Activated CD4-positive, alpha-beta T cell treated with anti-CD3 and anti-CD28 coated beads for 36 hours (primary cell): ENCODE data around the gene KLHDC10. TPM values are rescaled to one million over a fixed set of nuclear protein-coding genes. Genes with fewer than 3 reads are reported as not detected.
A peak's percentile ranks its signal among the peaks of the same experiment; 100 is the strongest.
"Not testable (repeated sequence)": the region's sequence is repeated elsewhere in the genome, so short reads cannot be mapped to it uniquely, and the experiment has no call there.

ENCODE experiments used
- ATAC-seq: fragments of 200-7000 bp; cut with Tn5 transposase; one replicate; pipeline ENCODE4 v1.10.0; 2021; ENCODE audit warnings: mild to moderate bottlenecking, moderate library complexity
- CTCF ChIA-PET: fragments of 350-600 bp; sonication (Branson Sonifier 250); formaldehyde crosslinking; loops from one replicate; lab custom pipeline; 2021; ENCODE audit warnings: antibody characterized with exemption; lab: Charles Lee
- POLR2A ChIA-PET: fragments of 350-600 bp; sonication (Branson Sonifier 250); formaldehyde crosslinking; loops from one replicate; lab custom pipeline; 2021; ENCODE audit warnings: antibody characterized with exemption, inconsistent platforms; lab: Charles Lee
- DNase-seq: peaks from one replicate; pipeline ENCODE4 v3.0.0-alpha.2; 2020
- H3K27ac Mint-ChIP-seq: one replicate; pipeline ENCODE4 v1.8.0; 2021; ENCODE audit warnings: mixed read lengths
- H3K27me3 Mint-ChIP-seq: one replicate; pipeline ENCODE4 v1.8.0; 2021; ENCODE audit warnings: mixed read lengths
- H3K36me3 Mint-ChIP-seq: one replicate; pipeline ENCODE4 v1.8.0; 2021; ENCODE audit warnings: low read depth, mixed read lengths
- H3K4me1 Mint-ChIP-seq: one replicate; pipeline ENCODE4 v1.8.0; 2021; ENCODE audit warnings: mixed read lengths
- H3K4me3 Mint-ChIP-seq: one replicate; pipeline ENCODE4 v1.8.0; 2021; ENCODE audit warnings: mild to moderate bottlenecking, moderate library complexity, mixed read lengths
- H3K9me3 Mint-ChIP-seq: one replicate; pipeline ENCODE4 v1.8.0; 2021; ENCODE audit warnings: low read depth, mixed read lengths
- intact Hi-C, 2 experiments: fragments of 100-400 bp; cut with DNase I in 1 of 2; cut with micrococcal nuclease in 1 of 2; formaldehyde crosslinking; loops; one replicate each; pipeline versions ENCODE4 v1.14.2 to v1.15.1; 2022 to 2024; cut with DNase I, micrococcal nuclease
- total RNA-seq, 2 experiments: library from RNA; stranded (reverse); gene quantifications; one replicate each; pipeline ENCODE4 v1.2.3, GENCODE V29; 2021

KLHDC10 gene
- total RNA-seq, 2 experiments from 2014 or later = 13.5 to 14.2 TPM

GRCh38 chr7:130174237-130174959 is 104.1 kb downstream of the KLHDC10 start:
- no peaks in the 10 kb centered on the region for H3K4me1 Mint-ChIP-seq
- DNase-seq (no peak), ATAC-seq (no peak)
- H3K27me3 Mint-ChIP-seq = no peaks in the 10 kb centered on the region
- no peak overlapping the region for H3K27ac Mint-ChIP-seq
- H3K36me3 Mint-ChIP-seq = peaks cover 54% of the 10 kb centered on the region
- no peaks in the 10 kb centered on the region for H3K9me3 Mint-ChIP-seq
- CTCF ChIA-PET = no interaction called here
- intact Hi-C loops = no loop called here
- H3K4me3 Mint-ChIP-seq = no peak overlapping the region
- POLR2A ChIA-PET = no interaction called here

GRCh38 chr7:130178251-130178650 is 107.9 kb downstream of the KLHDC10 start:
- H3K27ac Mint-ChIP-seq = no peak overlapping the region
- H3K4me3 Mint-ChIP-seq = no peak overlapping the region
- POLR2A ChIA-PET = no interaction called here
- intact Hi-C loops = no loop called here
- peaks cover 59% of the 10 kb centered on the region for H3K36me3 Mint-ChIP-seq
- CTCF ChIA-PET = interaction anchor here (1.4 kb wide), 1 partner anchor 14 kb away, joined by 7 read pairs; no protein-coding TSS in a partner anchor
- H3K4me1 Mint-ChIP-seq = peaks cover 24% of the 10 kb centered on the region
- DNase-seq (no peak), ATAC-seq (no peak)
- H3K27me3 Mint-ChIP-seq = no peaks in the 10 kb centered on the region
- no peaks in the 10 kb centered on the region for H3K9me3 Mint-ChIP-seq

GRCh38 chr7:130179631-130180030 is 109.3 kb downstream of the KLHDC10 start:
- no peak overlapping the region for H3K27ac Mint-ChIP-seq
- no peaks in the 10 kb centered on the region for H3K27me3 Mint-ChIP-seq
- POLR2A ChIA-PET = no interaction called here
- intact Hi-C loops = loop anchor here (1.0 to 10.0 kb wide), 12 partner anchors 25 to 1188 kb away; partner anchors contain the start of genes TMEM209 (in 2 of the 2), COPG2 (in 1 of the 2), KLHDC10 (in 1 of the 2) and UBE2H (in 1 of the 2)
- peaks cover 54% of the 10 kb centered on the region for H3K36me3 Mint-ChIP-seq
- no peak for ATAC-seq
- DNase-seq = no peak
- CTCF ChIA-PET = interaction anchor here (0.8 to 1.5 kb wide), 4 partner anchors 12 to 108 kb away, joined by 3 to 7 read pairs (median 4); no protein-coding TSS in a partner anchor
- H3K4me1 Mint-ChIP-seq = peaks cover 30% of the 10 kb centered on the region
- no peaks in the 10 kb centered on the region for H3K9me3 Mint-ChIP-seq
- H3K4me3 Mint-ChIP-seq = no peak overlapping the region

- Mint-ChIP-seq H3K9me3 (no peaks in the 10 kb centered on the region), H3K4me1 (peaks cover 30% of the 10 kb centered on the region), H3K36me3 (peaks cover 53% of the 10 kb centered on the region), H3K27ac (peak overlapping the region; percentile 81), H3K27me3 (no peaks in the 10 kb centered on the region), H3K4me3 (peak overlapping the region; percentile 26)
- DNase-seq (peak; percentile 78), ATAC-seq (peak; percentile 95)
- intact Hi-C loops = loop anchor here (1.0 to 10.0 kb wide), 12 partner anchors 24 to 1187 kb away; partner anchors contain the start of genes TMEM209 (in 2 of the 2), COPG2 (in 1 of the 2), KLHDC10 (in 1 of the 2) and UBE2H (in 1 of the 2)
- POLR2A ChIA-PET = interaction anchor here (0.6 to 0.7 kb wide), 2 partner anchors 24 to 733 kb away, joined by 3 to 4 read pairs; partner anchors contain the start of gene TMEM209
- CTCF ChIA-PET = interaction anchor here (1.3 to 2.2 kb wide), 4 partner anchors 10 to 578 kb away, joined by 4 to 9 read pairs (median 5); no protein-coding TSS in a partner anchor
Observed at GRCh38 chr7:130180571-130181262, 110.4 kb downstream of the KLHDC10 start.

GRCh38 chr7:130181263-130181605 is 110.9 kb downstream of the KLHDC10 start:
- ChIA-PET CTCF (interaction anchor here (1.3 to 2.2 kb wide), 3 partner anchors 9 to 577 kb away, joined by 4 to 9 read pairs (median 6); no protein-coding TSS in a partner anchor), POLR2A (interaction anchor here (1.2 kb wide), 1 partner anchor 24 kb away, joined by 4 read pairs; the partner anchor contains the start of gene TMEM209)
- Mint-ChIP-seq H3K9me3 (no peaks in the 10 kb centered on the region), H3K4me1 (peaks cover 30% of the 10 kb centered on the region), H3K4me3 (no peak overlapping the region), H3K27me3 (no peaks in the 10 kb centered on the region), H3K36me3 (peaks cover 53% of the 10 kb centered on the region), H3K27ac (peak overlapping the region; percentile 80)
- no peak for DNase-seq
- peak; percentile 4 for ATAC-seq
- intact Hi-C loops = loop anchor here (2.0 to 10.0 kb wide), 6 partner anchors 24 to 1186 kb away; partner anchors contain the start of genes KLHDC10 (in 1 of the 2), TMEM209 (in 1 of the 2) and UBE2H (in 1 of the 2)

- POLR2A ChIA-PET = interaction anchor here (1.2 kb wide), 1 partner anchor 22 kb away, joined by 5 read pairs; the partner anchor contains the start of gene TMEM209
- peak overlapping the region; percentile 72 for H3K27ac Mint-ChIP-seq
Observed at GRCh38 chr7:130182990-130183389, 112.7 kb downstream of the KLHDC10 start.

GRCh38 chr7:130184349-130184748 is 114.0 kb downstream of the KLHDC10 start:
- CTCF ChIA-PET = interaction anchor here (1.0 to 1.5 kb wide), 2 partner anchors 10 to 15 kb away, joined by 3 read pairs; no protein-coding TSS in a partner anchor
- DNase-seq, ATAC-seq, H3K27ac Mint-ChIP-seq, H3K27me3 Mint-ChIP-seq, POLR2A ChIA-PET, H3K4me3 Mint-ChIP-seq, H3K9me3 Mint-ChIP-seq: not testable (repeated sequence)
- H3K4me1 Mint-ChIP-seq = peaks cover 35% of the 10 kb centered on the region
- H3K36me3 Mint-ChIP-seq = peaks cover 51% of the 10 kb centered on the region
- intact Hi-C loops = loop anchor here (5.0 to 10.0 kb wide), 4 partner anchors 110 to 1183 kb away; partner anchors contain the start of genes KLHDC10 (in 1 of the 2) and UBE2H (in 1 of the 2)

More at GRCh38 chr7:130182990-130183389, 112.7 kb downstream of the KLHDC10 start:
- peak; percentile 38 for ATAC-seq
- no peak overlapping the region for H3K4me3 Mint-ChIP-seq
- peaks cover 33% of the 10 kb centered on the region for H3K4me1 Mint-ChIP-seq
- H3K9me3 Mint-ChIP-seq = no peaks in the 10 kb centered on the region
- H3K27me3 Mint-ChIP-seq = no peaks in the 10 kb centered on the region
- intact Hi-C loops = loop anchor here (2.0 to 10.0 kb wide), 6 partner anchors 108 to 1184 kb away; partner anchors contain the start of genes KLHDC10 (in 2 of the 2) and UBE2H (in 2 of the 2)
- H3K36me3 Mint-ChIP-seq = peaks cover 51% of the 10 kb centered on the region
- DNase-seq = no peak
- CTCF ChIA-PET = interaction anchor here (1.0 to 2.2 kb wide), 6 partner anchors 12 to 122 kb away, joined by 3 to 9 read pairs (median 4); partner anchors contain the start of gene TMEM209

Other genes starting within 250 kb of the KLHDC10 start
- 10 to 100 TPM; 25.6 to 40.7 TPM for gene UBE2H, start 117.6 kb upstream of the KLHDC10 start, total RNA-seq
- gene ZC3HC1, start 19.2 kb upstream of the KLHDC10 start, total RNA-seq = 10 to 100 TPM; 21.6 to 25.3 TPM
- 10 to 100 TPM; 41.0 to 57.0 TPM for gene TMEM209, start 134.9 kb downstream of the KLHDC10 start, total RNA-seq
- not detected for gene SSMEM1, start 137.3 kb downstream of the KLHDC10 start, total RNA-seq
- under 1 TPM in 1 of 2 experiments, not detected in 1; 0.18 TPM for gene CPA2, start 196.3 kb downstream of the KLHDC10 start, total RNA-seq
- gene CPA4, start 222.6 kb downstream of the KLHDC10 start, total RNA-seq = not detected